HepG2 (cell line): Measurements from ENCODE around the gene POLD3. TPM values are rescaled to one million over a fixed set of nuclear protein-coding genes. Genes with fewer than 3 reads are reported as not detected.

Source experiments
- ATAC-seq: fragments of 200-7000 bp; cut with Tn5 transposase; 3 replicates; pipeline ENCODE4 v1.9.1; 2020; ENCODE audit warnings: mild to moderate bottlenecking, moderate library complexity
- BruUV-seq: library from RNA; stranded (reverse); fragments of 400-500 nt; replicated peaks from 2 replicates; lab custom pipeline; 2021; lab: Mats Ljungman, UMichigan
- CTCF ChIA-PET: fragments of 300-600 bp; formaldehyde crosslinking; extraction: SDS; loops from one replicate; lab custom pipeline; 2021; ENCODE audit warnings: low total read pairs, inconsistent platforms, low intra/inter-chr PET ratio; lab: Yijun Ruan, JAX
- POLR2A ChIA-PET: fragments of 350-600 bp; sonication (Branson Sonifier 250); formaldehyde crosslinking; loops from one replicate; lab custom pipeline; 2020; ENCODE audit warnings: antibody characterized with exemption, inconsistent platforms; lab: Yijun Ruan, JAX
- DNase-seq: peaks from one replicate; pipeline ENCODE4 v3.0.0-alpha.2; 2015; ENCODE audit warnings: low spot score
- FAIRE-seq: peaks from 3 replicates; lab custom pipeline; 2011; peaks lifted over from hg19 to GRCh38; lab: Jason Lieb, UNC
- H2AFZ ChIP-seq: one replicate; pipeline ENCODE4 v1.6.1; 2011; ENCODE audit warnings: low read length, inconsistent platforms
- H3K27ac ChIP-seq: fragments of 300-600 bp; 3 replicates; pipeline ENCODE4 v1.8.0; 2011; ENCODE audit warnings: mixed run types, mild to moderate bottlenecking, mixed read lengths, low read length, inconsistent platforms; ENCODE audit not compliant: insufficient read depth; ENCODE audit errors: extremely low read length
- H3K27me3 ChIP-seq, 2 experiments: fragments of 200-600 bp in 1 of 2; 2 replicates in 1 of 2; 3 replicates in 1 of 2; pipeline versions ENCODE4 v1.6.0 to v1.8.0; 2011; ENCODE audit warnings: low read length in 2 of 2, mild to moderate bottlenecking in 2 of 2, moderate library complexity in 2 of 2, inconsistent platforms in 1 of 2; ENCODE audit not compliant: insufficient read depth in 2 of 2, control insufficient read depth in 1 of 2
- H3K36me3 ChIP-seq, 2 experiments: fragments of 200-600 bp in 1 of 2; replicated peaks in 1 of 2; 2 replicates in 1 of 2; 3 replicates in 1 of 2; pipeline versions ENCODE4 v1.5.1 to v1.8.0; 2011; ENCODE audit warnings: low read length in 2 of 2, inconsistent platforms in 1 of 2; ENCODE audit not compliant: insufficient read depth in 2 of 2, control insufficient read depth in 1 of 2
- H3K4me1 ChIP-seq: 2 replicates; pipeline ENCODE4 v1.5.1; 2012; ENCODE audit warnings: low read length, inconsistent platforms; ENCODE audit not compliant: insufficient read depth
- H3K4me2 ChIP-seq: 2 replicates; pipeline ENCODE4 v1.6.0; 2011; ENCODE audit warnings: low read depth, low read length, inconsistent platforms
- H3K4me3 ChIP-seq, 3 experiments: fragments of 200-600 bp in 1 of 3; sonication (generic), shearing (Covaris generic) in 1 of 3; replicated peaks in 1 of 3; 2 replicates each; pipeline ENCODE4 v1.5.1; 2011 to 2016; ENCODE audit warnings: low read length in 3 of 3, inconsistent platforms in 2 of 3, low read depth in 2 of 3, mild to moderate bottlenecking in 2 of 3, control low read depth in 1 of 3, mixed read lengths in 1 of 3; ENCODE audit not compliant: insufficient read depth in 1 of 3
- H3K79me2 ChIP-seq: one replicate; pipeline ENCODE4 v1.6.1; 2011; ENCODE audit warnings: low read length, inconsistent platforms; ENCODE audit not compliant: insufficient read depth
- H3K9ac ChIP-seq: 2 replicates; pipeline ENCODE4 v1.6.0; 2011; ENCODE audit warnings: mild to moderate bottlenecking, low read depth, low read length, inconsistent platforms; ENCODE audit not compliant: insufficient read depth
- H3K9me3 ChIP-seq: 2 replicates; pipeline ENCODE4 v1.5.1; 2012; ENCODE audit warnings: mild to moderate bottlenecking, low read length
- H4K20me1 ChIP-seq: 2 replicates; pipeline ENCODE4 v1.6.0; 2011; ENCODE audit warnings: inconsistent platforms, mild to moderate bottlenecking, low read length, moderate library complexity; ENCODE audit not compliant: insufficient read depth
- AGO2 ChIP-seq: fragments of 200-400 bp; formaldehyde crosslinking; optimal IDR thresholded peaks from 2 replicates; pipeline ENCODE3; 2017; ENCODE audit warnings: mild to moderate bottlenecking, low read depth, low read length, moderate library complexity
- ATRX ChIP-seq: sonication (generic); formaldehyde crosslinking; IDR thresholded peaks from 2 replicates; pipeline ENCODE4 v1.4.0; 2020; ENCODE audit warnings: missing genetic modification reagents, borderline replicate concordance
- HDAC6 ChIP-seq: fragments of 200-600 bp; sonication (generic); IDR thresholded peaks from 2 replicates; pipeline ENCODE4 v1.7.0; 2017; ENCODE audit warnings: mild to moderate bottlenecking, antibody characterized with exemption, low read length, low read depth
- KDM5A ChIP-seq: fragments of 200-600 bp; sonication (generic); IDR thresholded peaks from 2 replicates; pipeline ENCODE4 v1.7.0; 2018; ENCODE audit warnings: antibody characterized with exemption, mild to moderate bottlenecking, low read length, borderline replicate concordance
- MAFG ChIP-seq: sonication (generic); formaldehyde crosslinking; IDR thresholded peaks from 2 replicates; pipeline ENCODE4 v1.5.1; 2020; ENCODE audit warnings: mild to moderate bottlenecking, missing genetic modification reagents
- MNT ChIP-seq: fragments of 450-650 bp; IDR thresholded peaks from 2 replicates; pipeline ENCODE4 v1.6.1; 2016
- MTF1 ChIP-seq: sonication (generic); formaldehyde crosslinking; IDR thresholded peaks from 2 replicates; pipeline ENCODE4 v1.5.0; 2020; ENCODE audit warnings: missing genetic modification reagents
- NCOR1 ChIP-seq: fragments of 200-600 bp; sonication (generic); IDR thresholded peaks from 2 replicates; pipeline ENCODE4 v1.7.0; 2017; ENCODE audit warnings: antibody characterized with exemption, low read length, borderline replicate concordance
- SMAD3 ChIP-seq: sonication (generic); formaldehyde crosslinking; IDR thresholded peaks from 2 replicates; pipeline ENCODE4 v1.4.0; 2020; ENCODE audit warnings: missing genetic modification reagents
- SOX6 ChIP-seq, 2 experiments: fragments of 450-650 bp in 1 of 2; sonication (generic) in 1 of 2; formaldehyde crosslinking in 1 of 2; IDR thresholded peaks; 2 replicates each; pipeline versions ENCODE4 v1.4.0 to v1.6.1; 2017 to 2020; ENCODE audit warnings: antibody characterized with exemption in 1 of 2, mild to moderate bottlenecking in 1 of 2, missing genetic modification reagents in 1 of 2
- SP5 ChIP-seq: IDR thresholded peaks from 2 replicates; pipeline ENCODE4 v1.6.1; 2016; ENCODE audit warnings: low read depth, borderline replicate concordance
- U2AF1 ChIP-seq: fragments of 200-400 bp; formaldehyde crosslinking; optimal IDR thresholded peaks from 2 replicates; pipeline ENCODE3; 2017; ENCODE audit warnings: mild to moderate bottlenecking, low read depth, low read length
- ZFP90 ChIP-seq: sonication (generic); formaldehyde crosslinking; IDR thresholded peaks from 2 replicates; pipeline ENCODE4 v1.8.0; 2022; ENCODE audit warnings: missing genetic modification reagents, mild to moderate bottlenecking, inconsistent platforms, borderline replicate concordance
- ZGPAT ChIP-seq: IDR thresholded peaks from 2 replicates; pipeline ENCODE4 v1.6.1; 2016; ENCODE audit warnings: mild to moderate bottlenecking
- ZNF496 ChIP-seq: sonication (generic); formaldehyde crosslinking; IDR thresholded peaks from 2 replicates; pipeline ENCODE4 v1.8.1; 2023; ENCODE audit warnings: mild to moderate bottlenecking, moderate library complexity, missing genetic modification reagents; ENCODE audit not compliant: insufficient replicate concordance
- ZNF570 ChIP-seq: sonication (generic); formaldehyde crosslinking; IDR thresholded peaks from 2 replicates; pipeline ENCODE4 v1.4.0; 2020; ENCODE audit warnings: mild to moderate bottlenecking, missing genetic modification reagents, borderline replicate concordance
- ZNF589 ChIP-seq: sonication (generic); formaldehyde crosslinking; conservative IDR thresholded peaks from 2 replicates; pipeline ENCODE4 v1.8.0; 2022; ENCODE audit warnings: mild to moderate bottlenecking, moderate library complexity, missing genetic modification reagents
- ZNF740 ChIP-seq: sonication (generic); formaldehyde crosslinking; IDR thresholded peaks from 2 replicates; pipeline ENCODE4 v1.4.0; 2020; ENCODE audit warnings: missing genetic modification reagents
- ZNF790 ChIP-seq: sonication (generic); formaldehyde crosslinking; IDR thresholded peaks from 2 replicates; pipeline ENCODE4 v1.8.0; 2022; ENCODE audit warnings: missing genetic modification reagents, mild to moderate bottlenecking, borderline replicate concordance
- ZNF878 ChIP-seq: sonication (generic); formaldehyde crosslinking; IDR thresholded peaks from 2 replicates; pipeline ENCODE4 v1.8.1; 2023; ENCODE audit warnings: mild to moderate bottlenecking, missing genetic modification reagents, moderate library complexity
- ZNF883 ChIP-seq: sonication (generic); formaldehyde crosslinking; IDR thresholded peaks from 2 replicates; pipeline ENCODE4 v1.5.1; 2020; ENCODE audit warnings: mild to moderate bottlenecking, missing genetic modification reagents; ENCODE audit errors: not compliant biosample characterization
- ZZZ3 ChIP-seq: sonication (generic); formaldehyde crosslinking; IDR thresholded peaks from 2 replicates; pipeline ENCODE4 v1.4.0; 2020; ENCODE audit warnings: missing genetic modification reagents, mild to moderate bottlenecking, borderline replicate concordance
- WGBS: methylation state at CpG from one replicate; pipeline ENCODE4 v1.1.6; 2017; ENCODE audit warnings: low lambda C conversion rate; 5-methylcytosine and 5-hydroxymethylcytosine counted together
- in situ Hi-C: cut with HindIII; loops from 2 replicates; pipeline ENCODE4 v1.10.0; 2017; ENCODE audit warnings: low pct_unique_long_range_greater_than_20kb; ENCODE audit not compliant: extremely low pct_ligation_motif_present
- intact Hi-C: fragments of 100-400 bp; cut with micrococcal nuclease; formaldehyde crosslinking; loops from one replicate; pipeline ENCODE4 v1.10.0; 2022; ENCODE audit not compliant: unreplicated experiment
- polyA plus RNA-seq, 8 experiments: library from polyadenylated mRNA; depleted of rRNA in 3 of 8; stranded (reverse) in 7 of 8; unstranded in 1 of 8; fragments of >200 nt; fragmentation: Illumina TruSeq in 4 of 8; extraction: Trizol in 4 of 8; gene quantifications; 2 replicates each; pipeline versions ENCODE4 v1.2.1 to v1.2.3, GENCODE V29; 2011 to 2016; ENCODE audit warnings: low read depth in 4 of 8, missing spikeins in 1 of 8, mixed read lengths in 1 of 8; ENCODE audit not compliant: insufficient read depth in 1 of 8
- total RNA-seq, 5 experiments: library from RNA; depleted of rRNA; stranded (reverse); fragments of >200 nt; fragmentation: Illumina TruSeq; extraction: Trizol; gene quantifications; 2 replicates each; pipeline ENCODE4 v1.2.3, GENCODE V29; 2016; ENCODE audit warnings: low read depth in 1 of 5

The POLD3 gene
- total and polyA plus RNA-seq, 2 of the 13 experiments (the other 11 are each of a cell fraction or from before 2014, with no cell fraction given): 6.3 to 18.9 TPM

GRCh38 chr11:74662487-74663103 is 70.2 kb downstream of the POLD3 start (continued):
- TF ChIP-seq ZFP90 (CRISPR knock-in tag): no peak
- TF ChIP-seq MTF1 (CRISPR knock-in tag): no peak
- TF ChIP-seq ZGPAT (CRISPR knock-in tag): no peak
- TF ChIP-seq HDAC6: no peak
- TF ChIP-seq SMAD3 (CRISPR knock-in tag): no peak
- no peak for TF ChIP-seq ZNF878 (CRISPR knock-in tag)
- TF ChIP-seq MAFG (CRISPR knock-in tag): no peak
- no peak for TF ChIP-seq ZNF589 (CRISPR knock-in tag)
- TF ChIP-seq MNT: no peak
- TF ChIP-seq NCOR1: peak; percentile 66; the same call in 1 of the 2 replicates

GRCh38 chr11:74663315-74663714 is 70.9 kb downstream of the POLD3 start:
- DNase-seq (no peak), FAIRE-seq (peak; percentile 8), ATAC-seq (no peak)
- Histone ChIP-seq H3K27me3 (no peaks in the 10 kb centered on the region; a peak in 1 of 5 replicates), H4K20me1 (no peaks in the 10 kb centered on the region), H3K4me1 (peaks cover 23% of the 10 kb centered on the region), H3K27ac (no peak overlapping the region), H3K9ac (no peak overlapping the region), H3K36me3 (no peaks in the 10 kb centered on the region), H3K4me2 (no peak overlapping the region), H3K4me3 (no peak overlapping the region), H3K9me3 (no peaks in the 10 kb centered on the region), H3K79me2 (no peaks in the 10 kb centered on the region), H2AFZ (no peak overlapping the region)
- POLR2A ChIA-PET: no interaction called here
- CTCF ChIA-PET: no interaction called here
- in situ Hi-C loops: no loop called here
- intact Hi-C loops: no loop called here
- no TSS peak for BruUV-seq
- WGBS: 27% methylated on average over 1 of the region's 1 CpG
- TF ChIP-seq ZZZ3 (CRISPR knock-in tag) (no peak), ZNF740 (no peak), ATRX (CRISPR knock-in tag) (no peak), KDM5A (no peak), SOX6 (IDR thresholded peaks at IDR 0.05) (no peak), SOX6 (CRISPR knock-in tag; IDR thresholded peaks at IDR 0.05) (no peak), ZNF883 (CRISPR knock-in tag) (no peak), ZNF496 (CRISPR knock-in tag) (no peak), ZNF570 (CRISPR knock-in tag) (no peak), SP5 (CRISPR knock-in tag) (no peak), ZNF790 (CRISPR knock-in tag) (no peak), AGO2 (no peak), U2AF1 (no peak)
